Astrocyte (in vitro differentiated cells and primary cell): ENCODE measurements around the gene TARS3. TPM values are rescaled to one million over a fixed set of nuclear protein-coding genes. Genes with fewer than 3 reads are reported as not detected.

ENCODE experiments used
- DNase-seq: peaks from one replicate; pipeline ENCODE4 v3.0.0-alpha.2; 2010; ENCODE audit warnings: low read depth
- FAIRE-seq: peaks from 2 replicates; lab custom pipeline; 2011; peaks lifted over from hg19 to GRCh38; lab: Jason Lieb, UNC
- H2AFZ ChIP-seq: 2 replicates; pipeline ENCODE4 v1.6.0; 2012; ENCODE audit warnings: low read depth, low read length, inconsistent platforms
- H3K27ac ChIP-seq: 2 replicates; pipeline ENCODE4 v1.5.1; 2011; ENCODE audit warnings: low read depth, low read length, inconsistent platforms
- H3K27me3 ChIP-seq: 2 replicates; pipeline ENCODE4 v1.6.0; 2011; ENCODE audit warnings: low read length, inconsistent platforms; ENCODE audit not compliant: insufficient read depth
- H3K36me3 ChIP-seq: 2 replicates; pipeline ENCODE4 v1.5.1; 2011; ENCODE audit warnings: low read length, inconsistent platforms; ENCODE audit not compliant: insufficient read depth
- H3K4me1 ChIP-seq: 2 replicates; pipeline ENCODE4 v1.5.1; 2011; ENCODE audit warnings: low read length, inconsistent platforms; ENCODE audit not compliant: insufficient read depth
- H3K4me2 ChIP-seq: 2 replicates; pipeline ENCODE4 v1.6.0; 2012; ENCODE audit warnings: low read length, inconsistent platforms
- H3K4me3 ChIP-seq: 2 replicates; pipeline ENCODE4 v1.5.1; 2011; ENCODE audit warnings: low read depth, mild to moderate bottlenecking, low read length, inconsistent platforms; ENCODE audit not compliant: insufficient read depth
- H3K79me2 ChIP-seq: 2 replicates; pipeline ENCODE4 v1.6.0; 2012; ENCODE audit warnings: mild to moderate bottlenecking, low read length, inconsistent platforms; ENCODE audit not compliant: insufficient read depth
- H3K9ac ChIP-seq: 2 replicates; pipeline ENCODE4 v1.6.0; 2012; ENCODE audit warnings: mild to moderate bottlenecking, low read length, inconsistent platforms
- H3K9me3 ChIP-seq: 2 replicates; pipeline ENCODE4 v1.5.1; 2012; ENCODE audit warnings: low read depth, mild to moderate bottlenecking, low read length, inconsistent platforms; ENCODE audit not compliant: insufficient read depth
- H4K20me1 ChIP-seq: 2 replicates; pipeline ENCODE4 v1.6.0; 2012; ENCODE audit warnings: low read length, inconsistent platforms; ENCODE audit not compliant: insufficient read depth
- H3K27ac Mint-ChIP-seq: one replicate; pipeline ENCODE4 v1.8.0; 2021; ENCODE audit warnings: mild to moderate bottlenecking, mixed read lengths; ENCODE audit not compliant: unreplicated experiment
- H3K27me3 Mint-ChIP-seq: one replicate; pipeline ENCODE4 v1.8.0; 2021; ENCODE audit warnings: low read depth, mixed read lengths; ENCODE audit not compliant: unreplicated experiment
- H3K36me3 Mint-ChIP-seq: one replicate; pipeline ENCODE4 v1.8.0; 2021; ENCODE audit warnings: low read depth, mixed read lengths; ENCODE audit not compliant: unreplicated experiment
- H3K4me1 Mint-ChIP-seq: one replicate; pipeline ENCODE4 v1.8.0; 2021; ENCODE audit warnings: low read depth, mixed read lengths; ENCODE audit not compliant: unreplicated experiment
- H3K4me3 Mint-ChIP-seq: one replicate; pipeline ENCODE4 v1.8.0; 2021; ENCODE audit warnings: mild to moderate bottlenecking, moderate library complexity, mixed read lengths; ENCODE audit not compliant: unreplicated experiment
- H3K9me3 Mint-ChIP-seq: one replicate; pipeline ENCODE4 v1.8.0; 2021; ENCODE audit warnings: mild to moderate bottlenecking, mixed read lengths; ENCODE audit not compliant: unreplicated experiment
- CTCF ChIP-seq: IDR thresholded peaks from 2 replicates; pipeline ENCODE4 v1.5.1; 2011; ENCODE audit warnings: low read depth, mild to moderate bottlenecking, inconsistent platforms, low read length, moderate library complexity; ENCODE audit not compliant: insufficient read depth
- EZH2 ChIP-seq: IDR thresholded peaks from 2 replicates; pipeline ENCODE4 v1.6.1; 2012; ENCODE audit warnings: mild to moderate bottlenecking, low read length, inconsistent platforms; ENCODE audit not compliant: insufficient read depth
- total RNA-seq: library from RNA; stranded (reverse); gene quantifications from 2 replicates; pipeline ENCODE4 v1.2.1, GENCODE V29; 2021

The TARS3 gene
- total RNA-seq, 1 donor from 2014 or later = 15.7 TPM

- Mint-ChIP-seq H3K36me3 (no peaks in the 10 kb centered on the region), H3K9me3 (no peaks in the 10 kb centered on the region), H3K4me1 (peaks cover 12% of the 10 kb centered on the region), H3K4me3 (peak overlapping the region; percentile 93), H3K27me3 (no peaks in the 10 kb centered on the region), H3K27ac (peak overlapping the region; percentile 62)
- Histone ChIP-seq H3K9me3 (no peaks in the 10 kb centered on the region), H3K27ac (peak overlapping the region; percentile 94), H3K36me3 (peaks cover 17% of the 10 kb centered on the region), H3K4me2 (peak overlapping the region; percentile 93), H3K79me2 (peaks cover 54% of the 10 kb centered on the region), H3K27me3 (no peaks in the 10 kb centered on the region), H3K9ac (peak overlapping the region; percentile 98), H3K4me3 (peak overlapping the region; percentile 99), H4K20me1 (peaks cover 30% of the 10 kb centered on the region), H3K4me1 (peaks cover 10% of the 10 kb centered on the region), H2AFZ (peak overlapping the region; percentile 84)
- TF ChIP-seq CTCF = no peak
- no peak for TF ChIP-seq EZH2
- no peak for DNase-seq
- no peak for FAIRE-seq
These were observed 72.6 kb downstream of the TARS3 start for GRCh38 chr15:101651554-101652097.

- Histone ChIP-seq H3K4me1 (peaks cover 10% of the 10 kb centered on the region), H3K9ac (peak overlapping the region; percentile 98), H3K36me3 (peaks cover 23% of the 10 kb centered on the region), H3K79me2 (peaks cover 58% of the 10 kb centered on the region), H3K4me2 (peak overlapping the region; percentile 93), H3K27ac (no peak overlapping the region), H3K4me3 (no peak overlapping the region), H3K9me3 (no peaks in the 10 kb centered on the region), H3K27me3 (no peaks in the 10 kb centered on the region), H4K20me1 (peaks cover 32% of the 10 kb centered on the region), H2AFZ (no peak overlapping the region)
- DNase-seq = no peak
- Mint-ChIP-seq H3K36me3 (peaks cover 3% of the 10 kb centered on the region), H3K27ac (no peak overlapping the region), H3K27me3 (no peaks in the 10 kb centered on the region), H3K9me3 (no peaks in the 10 kb centered on the region), H3K4me1 (peaks cover 12% of the 10 kb centered on the region), H3K4me3 (peak overlapping the region; percentile 34)
- TF ChIP-seq EZH2 = no peak
- no peak for TF ChIP-seq CTCF
- FAIRE-seq = no peak
These were observed 74.1 kb downstream of the TARS3 start for GRCh38 chr15:101650145-101650544.

- peaks cover 58% of the 10 kb centered on the region for H3K79me2 ChIP-seq
- no peaks in the 10 kb centered on the region for H3K27me3 Mint-ChIP-seq
These were observed 75.9 kb downstream of the TARS3 start for GRCh38 chr15:101648356-101648755.

More at GRCh38 chr15:101648356-101648755, 75.9 kb downstream of the TARS3 start:
- Histone ChIP-seq H3K4me1 (peaks cover 10% of the 10 kb centered on the region), H3K36me3 (peaks cover 29% of the 10 kb centered on the region), H4K20me1 (peaks cover 32% of the 10 kb centered on the region), H3K27ac (no peak overlapping the region), H3K9me3 (no peaks in the 10 kb centered on the region), H3K9ac (no peak overlapping the region), H2AFZ (no peak overlapping the region), H3K4me3 (no peak overlapping the region), H3K27me3 (no peaks in the 10 kb centered on the region), H3K4me2 (no peak overlapping the region)
- Mint-ChIP-seq H3K36me3 (peaks cover 3% of the 10 kb centered on the region), H3K27ac (no peak overlapping the region), H3K4me1 (peaks cover 12% of the 10 kb centered on the region), H3K4me3 (no peak overlapping the region), H3K9me3 (no peaks in the 10 kb centered on the region)
- TF ChIP-seq CTCF = no peak
- no peak for TF ChIP-seq EZH2
- DNase-seq = no peak
- FAIRE-seq = no peak
